ENCODE results near the gene CCDC182. TPM values are rescaled to one million over a fixed set of nuclear protein-coding genes. Genes with fewer than 3 reads are reported as not detected.

Gene CCDC182
- total RNA-seq, 1 donor from 2014 or later: not detected

- no peak for DNase-seq
Measured at GRCh38 chr17:57726838-57727237, 18.3 kb downstream of the CCDC182 start.

- DNase-seq: no peak
Measured at GRCh38 chr17:57726213-57726790, 18.8 kb downstream of the CCDC182 start.

GRCh38 chr17:57724729-57725125, 20.4 kb downstream of the CCDC182 start:
- no peak for DNase-seq

GRCh38 chr17:57724026-57724728, 20.9 kb downstream of the CCDC182 start:
- DNase-seq: peak; percentile 30

- no peak for DNase-seq
Measured at GRCh38 chr17:57723427-57724025, 21.6 kb downstream of the CCDC182 start.

DNA sequence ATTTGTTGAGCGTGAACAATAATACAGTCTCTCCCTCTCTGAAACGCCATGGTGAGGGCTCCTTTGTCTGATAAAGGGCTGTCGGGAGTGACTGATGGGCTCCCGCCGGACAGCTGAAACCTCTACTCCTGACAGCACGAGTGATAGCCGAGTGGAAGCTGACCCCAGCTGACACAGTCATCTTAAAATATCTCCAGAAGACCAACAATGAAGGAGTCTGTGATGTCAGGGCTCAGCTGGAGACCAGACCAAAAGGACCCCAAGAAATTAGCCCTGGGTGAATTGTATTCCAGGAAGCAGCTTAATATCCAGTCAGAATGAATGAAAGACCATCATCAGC, 22.4 kb downstream of the CCDC182 start:
- peak; percentile 32 for DNase-seq

- peak; percentile 15 for DNase-seq
Measured at GRCh38 chr17:57721967-57722703, 23.0 kb downstream of the CCDC182 start.

GRCh38 chr17:57720386-57721035, 24.6 kb downstream of the CCDC182 start:
- DNase-seq: no peak

DNA sequence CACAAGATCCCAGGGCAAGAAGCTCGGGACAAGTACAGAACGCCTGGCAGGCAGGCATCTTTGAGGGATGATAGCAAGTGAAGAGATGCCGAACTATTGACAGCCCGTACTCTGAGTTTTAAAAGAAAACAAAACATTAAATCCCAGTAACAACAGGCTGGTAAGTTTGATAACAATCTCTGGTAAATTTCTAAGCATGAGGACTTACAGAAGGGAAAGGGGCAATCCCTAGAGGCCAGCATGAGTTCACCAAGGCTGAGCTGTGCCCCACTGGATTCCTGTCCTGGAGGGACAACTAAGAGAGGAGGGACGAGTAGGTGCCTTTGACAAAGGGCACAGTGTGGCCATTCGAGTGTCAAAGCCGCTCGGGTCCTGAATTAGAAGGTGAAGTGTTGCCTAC, 26.2 kb downstream of the CCDC182 start:
- no peak for DNase-seq

DNA sequence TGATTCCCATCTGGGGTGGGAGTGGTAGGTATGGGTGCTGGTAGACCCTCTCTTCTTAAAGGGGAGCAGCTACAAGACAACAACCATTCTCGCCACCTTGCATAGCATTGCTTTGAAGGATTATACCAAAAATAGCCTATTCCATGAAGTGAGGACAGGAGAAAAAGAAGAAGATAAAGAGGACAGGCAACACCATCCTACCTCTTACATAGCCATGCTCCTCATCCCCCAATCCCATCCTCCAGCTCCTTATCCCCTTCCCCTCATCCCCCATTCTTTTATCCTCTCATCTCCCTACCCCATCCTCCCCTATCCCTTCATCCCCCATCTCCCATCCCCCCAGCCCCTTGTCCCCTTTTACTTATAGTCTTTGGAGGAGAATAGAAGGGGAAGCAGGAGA, 29.1 kb downstream of the CCDC182 start:
- DNase-seq: no peak

DNA sequence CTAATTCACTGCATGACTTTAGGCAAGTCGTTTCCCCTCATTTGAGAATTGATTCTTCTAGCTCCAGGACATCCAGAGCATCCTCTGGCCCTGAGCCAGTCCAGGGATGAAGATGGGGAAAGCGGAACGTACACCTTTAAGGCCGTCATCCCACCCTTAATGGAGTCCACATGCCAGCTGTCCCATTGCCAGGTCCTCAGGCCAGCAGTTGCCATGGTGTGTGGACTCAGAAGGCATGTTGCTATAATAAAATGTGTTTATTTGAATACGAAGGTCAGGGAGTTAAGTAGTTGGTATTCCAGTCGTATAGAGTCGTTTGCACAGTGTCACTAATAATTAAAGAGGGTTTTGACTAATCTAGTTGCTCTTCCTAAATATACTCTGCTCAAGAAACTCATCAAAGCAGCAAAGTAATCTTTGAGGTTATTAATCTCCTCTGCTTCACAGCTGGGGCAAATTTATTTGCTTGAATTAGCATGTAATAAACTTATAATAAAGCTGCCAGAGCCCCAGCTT, 30.4 kb downstream of the CCDC182 start:
- DNase-seq: peak; percentile 51

DNA sequence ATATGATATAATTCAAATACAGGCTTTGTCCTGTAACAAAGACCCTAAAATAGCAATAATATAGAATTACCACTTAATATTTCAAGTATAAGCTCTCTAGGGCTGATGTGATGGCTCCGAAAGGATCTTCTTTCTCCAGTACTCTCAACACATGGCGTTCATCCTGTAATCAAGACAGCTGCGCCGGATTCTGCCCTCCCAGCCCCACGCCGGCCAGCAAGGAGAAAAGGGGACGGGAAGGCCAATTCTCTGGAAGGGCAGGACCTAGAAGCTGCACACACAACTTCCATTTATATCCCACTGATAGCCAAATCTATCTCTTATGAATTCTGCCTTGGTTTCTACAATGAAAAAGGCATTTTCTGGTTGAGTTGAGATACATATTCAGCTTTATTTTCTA, 32.0 kb downstream of the CCDC182 start:
- peak; percentile 80 for DNase-seq

DNA sequence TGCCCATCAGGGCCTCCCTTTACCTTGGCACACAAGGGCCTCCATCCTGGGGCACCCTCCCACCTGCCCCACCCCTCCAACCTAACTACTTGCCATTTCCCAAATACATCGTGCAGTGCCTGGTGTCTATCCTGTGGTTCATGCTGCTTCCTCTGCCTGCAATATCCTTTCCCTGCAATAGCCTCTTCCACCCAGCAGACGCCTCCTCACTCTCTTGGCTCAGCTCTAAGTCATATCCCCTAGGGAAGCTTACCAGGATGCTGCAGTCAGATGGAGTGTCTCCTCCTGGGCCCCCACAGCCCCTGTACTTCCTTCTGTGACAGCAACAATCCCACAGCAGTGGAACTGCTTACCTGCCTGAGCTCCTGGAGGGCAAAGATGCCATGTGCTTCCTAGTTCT, 36.7 kb downstream of the CCDC182 start:
- peak; percentile 30 for DNase-seq

- DNase-seq: peak; percentile 82
Measured at GRCh38 chr17:57707892-57708291, 37.2 kb downstream of the CCDC182 start.

DNA sequence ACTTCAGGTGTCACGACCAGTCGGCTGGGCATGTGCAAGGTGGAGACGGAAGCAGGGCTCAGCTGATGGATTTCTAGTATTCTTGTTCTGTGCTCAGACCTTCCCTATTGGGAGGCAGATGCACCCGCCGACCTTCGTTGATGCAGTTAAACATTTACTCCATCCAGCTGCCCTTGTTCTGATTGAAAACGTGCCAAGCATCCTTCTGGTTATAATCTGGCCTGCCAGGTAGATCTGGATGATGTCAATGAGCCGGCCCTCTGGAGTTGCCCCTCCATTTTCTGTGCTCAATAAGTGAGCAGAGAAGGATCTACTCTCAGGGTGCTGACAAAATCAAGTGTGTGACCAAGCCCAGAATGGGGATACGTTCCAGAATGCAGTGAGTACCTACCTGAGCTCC, 38.3 kb downstream of the CCDC182 start:
- DNase-seq: no peak

DNA sequence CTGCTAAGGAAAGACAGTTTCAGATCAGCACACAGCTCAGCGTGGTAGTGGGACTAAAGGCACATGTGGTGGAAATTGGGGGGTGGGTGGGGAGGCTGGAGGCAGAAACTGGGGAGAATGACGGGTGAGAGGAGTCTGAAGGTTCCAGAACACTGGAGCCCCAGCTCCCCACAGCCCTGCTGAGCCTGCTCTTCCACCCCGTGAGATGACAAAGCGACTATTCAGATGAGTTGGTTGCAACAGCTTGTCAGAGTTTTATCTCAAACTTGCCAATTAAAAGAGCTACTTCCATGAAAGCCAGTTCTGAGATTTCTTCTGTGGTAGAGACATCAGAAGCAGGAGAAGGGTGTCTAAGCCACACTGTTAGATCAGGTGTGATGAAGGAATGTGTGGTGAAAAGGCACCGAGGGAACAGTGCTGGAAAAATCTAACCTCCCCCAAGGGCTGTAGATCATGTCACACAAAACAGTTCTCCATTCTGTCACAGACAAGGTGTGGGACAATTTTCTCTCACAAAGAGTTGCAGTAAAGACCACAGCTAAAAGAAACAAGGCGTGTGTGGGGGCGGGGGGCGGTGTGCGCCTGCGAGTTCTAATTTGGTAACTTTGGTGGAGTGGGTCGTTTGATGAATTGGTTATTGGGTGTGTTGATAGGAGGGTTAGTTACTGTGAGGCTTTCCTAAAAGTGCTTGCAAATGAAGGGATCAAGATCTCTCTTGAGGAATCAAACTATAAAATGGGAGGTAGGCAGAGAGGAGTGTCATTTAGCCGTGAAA, 39.0 kb downstream of the CCDC182 start:
- DNase-seq: no peak

DNA sequence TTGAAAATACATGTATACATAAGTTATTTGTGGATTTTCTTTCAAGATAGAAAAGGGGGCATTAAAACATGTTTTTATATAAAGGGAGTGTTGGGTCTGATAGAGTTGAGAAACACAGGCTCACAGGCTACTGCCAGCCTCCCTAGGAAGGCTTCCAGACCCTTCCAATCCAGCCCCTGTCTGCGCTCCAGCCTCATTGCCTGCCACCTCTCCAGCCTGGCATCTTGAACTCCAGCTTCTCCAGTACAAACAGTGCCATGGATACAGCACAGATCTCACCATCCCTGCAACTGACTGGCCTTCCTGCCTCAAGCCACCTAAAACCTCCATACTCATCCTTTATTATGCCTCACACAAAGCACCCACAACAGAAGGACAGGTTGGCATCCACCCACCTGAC, 40.7 kb downstream of the CCDC182 start:
- DNase-seq: no peak

GRCh38 chr17:57703273-57703672, 41.8 kb downstream of the CCDC182 start:
- DNase-seq: no peak

GRCh38 chr17:57701124-57701523, 44.0 kb downstream of the CCDC182 start:
- no peak for DNase-seq

- no peak for DNase-seq
Measured at GRCh38 chr17:57699751-57700219, 45.3 kb downstream of the CCDC182 start.

- DNase-seq: no peak
Measured at GRCh38 chr17:57697891-57698711, 47.0 kb downstream of the CCDC182 start.
